ENCODE measurements around the gene AGPAT1.

AGPAT1 gene

DNA sequence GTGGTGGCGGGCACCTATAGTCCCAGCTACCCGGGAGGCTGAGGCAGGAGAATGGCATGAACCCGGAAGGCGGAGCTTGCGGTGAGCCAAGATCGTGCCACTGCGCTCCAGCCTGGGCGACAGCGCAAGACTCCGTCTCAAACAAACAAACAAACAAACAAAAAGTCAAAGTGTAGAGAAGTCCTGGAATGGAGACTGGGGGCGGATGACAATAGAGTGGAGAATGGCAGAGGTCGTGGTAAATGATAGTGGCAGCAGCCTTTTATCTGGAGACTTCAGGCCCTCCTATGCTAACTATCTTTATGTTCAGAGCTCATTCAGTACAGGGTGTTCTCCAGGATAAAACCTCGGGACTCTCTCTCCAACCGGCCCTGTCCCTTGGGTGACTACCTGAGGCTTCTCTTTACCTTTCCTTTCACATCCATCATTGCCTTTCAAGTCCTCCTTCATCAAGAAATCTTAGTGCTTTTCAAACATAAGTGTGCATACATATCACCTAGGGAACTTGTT, 44.4 kb downstream of the AGPAT1 start:
- Histone ChIP-seq H3K36me3 (ENCODE audit: control insufficient read depth, insufficient read depth, low read length) (no peaks in the 10 kb centered on the region), H3K27ac (no peak overlapping the region), H3K27me3 (ENCODE audit: control insufficient read depth, insufficient read depth, low read length) (no peaks in the 10 kb centered on the region), H3K4me1 (peaks cover 18% of the 10 kb centered on the region), H2AFZ (peak overlapping the region; percentile 2), H3K4me2 (ENCODE audit: low read length) (no peak overlapping the region), H3K9me3 (ENCODE audit: control insufficient read depth, low read length) (no peaks in the 10 kb centered on the region), H3K9ac (no peak overlapping the region), H3K79me2 (peaks cover 10% of the 10 kb centered on the region), H3K4me3 (ENCODE audit: low read depth, low read length) (no peak overlapping the region)
- no peak for TF ChIP-seq CTCF (IDR thresholded peaks at IDR 0.05)

DNA sequence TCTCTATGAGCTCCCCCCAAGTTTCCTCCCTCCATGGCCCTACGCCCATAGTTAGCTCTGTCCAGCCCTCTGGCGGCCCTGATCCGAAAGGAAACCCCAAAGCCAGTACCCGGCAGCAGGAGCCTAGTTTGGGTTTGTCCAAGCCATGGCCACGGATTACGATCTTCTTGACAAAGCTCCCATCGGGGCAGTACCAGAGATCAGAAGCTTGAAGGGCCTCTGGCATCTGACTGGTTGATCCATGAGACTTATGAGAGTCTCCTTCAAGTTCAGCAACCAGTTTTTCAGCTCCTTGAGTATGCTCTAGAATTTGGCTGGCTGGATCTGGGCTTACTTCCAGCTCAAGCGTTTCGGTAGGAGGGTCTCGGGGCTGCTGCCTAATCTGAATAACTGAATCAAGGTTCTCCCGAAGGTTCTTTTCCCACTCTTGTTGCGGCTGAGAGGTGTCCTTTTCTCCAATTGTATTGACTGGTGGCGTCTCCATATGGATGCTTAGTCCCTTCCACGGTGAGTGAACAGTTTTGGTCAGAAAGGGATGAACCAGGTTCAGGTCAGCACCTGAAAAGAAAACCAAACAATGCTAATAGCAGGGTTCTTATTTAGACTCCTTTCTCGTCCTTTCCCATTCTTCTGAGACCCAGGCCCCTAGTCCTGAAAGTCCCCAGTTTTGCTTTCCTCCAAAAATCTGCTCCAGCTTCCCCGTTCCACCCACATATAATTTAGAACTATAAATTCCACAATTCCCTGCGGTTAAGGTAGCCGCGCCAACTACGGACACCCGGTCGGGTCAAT, 46.4 kb downstream of the AGPAT1 start:
- H3K79me2 ChIP-seq: peaks cover 14% of the 10 kb centered on the region
- no peak for TF ChIP-seq CTCF (IDR thresholded peaks at IDR 0.05)
- peak overlapping the region; percentile 90 for H2AFZ ChIP-seq
- peaks cover 18% of the 10 kb centered on the region for H3K4me1 ChIP-seq
- H3K4me3 ChIP-seq (ENCODE audit: low read depth, low read length): peak overlapping the region; percentile 100
- peak overlapping the region; percentile 93 for H3K27ac ChIP-seq
- H3K9me3 ChIP-seq (ENCODE audit: control insufficient read depth, low read length): no peaks in the 10 kb centered on the region
- H3K4me2 ChIP-seq (ENCODE audit: low read length): peak overlapping the region; percentile 97
- no peaks in the 10 kb centered on the region for H3K36me3 ChIP-seq (ENCODE audit: control insufficient read depth, insufficient read depth, low read length)
- H3K27me3 ChIP-seq (ENCODE audit: control insufficient read depth, insufficient read depth, low read length): no peaks in the 10 kb centered on the region
- peak overlapping the region; percentile 61 for H3K9ac ChIP-seq

DNA sequence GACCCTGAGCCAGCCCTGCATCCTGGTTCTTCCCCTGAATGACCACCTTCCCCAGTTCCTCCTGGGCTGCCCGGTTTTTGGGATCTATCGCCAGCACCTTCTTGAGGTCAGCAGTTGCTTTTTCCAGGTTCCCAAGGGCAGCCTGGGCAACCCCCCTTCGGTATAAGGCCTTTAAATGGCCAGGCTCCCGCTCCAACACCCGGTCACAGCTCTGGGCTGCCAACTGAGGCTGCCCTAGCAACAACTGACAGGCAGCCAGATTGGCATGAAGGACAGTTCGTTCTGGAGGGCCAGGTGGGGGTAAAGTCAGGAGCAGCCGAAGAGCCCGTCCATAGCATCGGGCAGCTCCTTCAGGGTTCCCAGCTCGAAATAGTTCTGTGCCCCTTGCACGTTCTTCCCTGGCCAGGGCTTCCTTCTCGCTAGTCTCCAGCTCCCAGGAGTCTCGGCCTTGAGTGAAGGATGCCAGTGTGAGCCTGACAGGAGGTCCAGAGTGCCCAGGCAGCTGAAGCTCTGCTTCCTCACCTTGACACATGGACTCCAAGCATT, 47.1 kb downstream of the AGPAT1 start:
- H3K27ac ChIP-seq: peak overlapping the region; percentile 93
- peaks cover 18% of the 10 kb centered on the region for H3K4me1 ChIP-seq
- no peak for TF ChIP-seq CTCF (IDR thresholded peaks at IDR 0.05)
- peak overlapping the region; percentile 30 for H2AFZ ChIP-seq
- no peaks in the 10 kb centered on the region for H3K27me3 ChIP-seq (ENCODE audit: control insufficient read depth, insufficient read depth, low read length)
- H3K4me3 ChIP-seq (ENCODE audit: low read depth, low read length): peak overlapping the region; percentile 100
- no peak overlapping the region for H3K9ac ChIP-seq
- peak overlapping the region; percentile 97 for H3K4me2 ChIP-seq (ENCODE audit: low read length)
- H3K79me2 ChIP-seq: peaks cover 14% of the 10 kb centered on the region
- no peaks in the 10 kb centered on the region for H3K9me3 ChIP-seq (ENCODE audit: control insufficient read depth, low read length)
- no peaks in the 10 kb centered on the region for H3K36me3 ChIP-seq (ENCODE audit: control insufficient read depth, insufficient read depth, low read length)

- Histone ChIP-seq H3K27ac (peak within 1 kb of the TSS; percentile 93), H3K4me3 (ENCODE audit: low read depth, low read length) (peak within 1 kb of the TSS; percentile 100), H3K4me1 (peaks cover 18% of the 10 kb centered on the region), H3K9ac (peak within 1 kb of the TSS; percentile 58), H3K79me2 (peaks cover 14% of the 10 kb centered on the region), H3K27me3 (ENCODE audit: control insufficient read depth, insufficient read depth, low read length) (no peaks in the 10 kb centered on the region), H3K9me3 (ENCODE audit: control insufficient read depth, low read length) (no peaks in the 10 kb centered on the region), H2AFZ (peak within 1 kb of the TSS; percentile 79), H3K36me3 (ENCODE audit: control insufficient read depth, insufficient read depth, low read length) (no peaks in the 10 kb centered on the region), H3K4me2 (ENCODE audit: low read length) (peak within 1 kb of the TSS; percentile 97)
- no peak for TF ChIP-seq CTCF (IDR thresholded peaks at IDR 0.05)
Observed at GRCh38 chr6:32127717-32128592, 47.9 kb downstream of the AGPAT1 start, which contains the start of gene ATF6B. ATF6B (minus strand) TSS chr6:32128246; CDS start chr6:32128207, 39 bp downstream.

Data from parathyroid adenoma (tissue), 2 donors.